Subcutaneous abdominal adipose tissue (tissue), 5 donors: ENCODE measurements around the gene TAS1R3.

Experiments used
- H3K27ac ChIP-seq: one replicate; pipeline ENCODE4 v1.7.0; 2013; ENCODE audit warnings: low read depth, mild to moderate bottlenecking, inconsistent platforms, low read length, moderate library complexity
- H3K27me3 ChIP-seq, 5 donors: one replicate each; pipeline ENCODE4 v1.7.0; 2013; ENCODE audit warnings: low read length in 5 of 5, inconsistent platforms in 1 of 5; ENCODE audit not compliant: control insufficient read depth in 5 of 5, insufficient read depth in 4 of 5
- H3K36me3 ChIP-seq, 5 donors: one replicate each; pipeline ENCODE4 v1.7.0; 2013; ENCODE audit warnings: low read length in 5 of 5; ENCODE audit not compliant: control insufficient read depth in 5 of 5, insufficient read depth in 5 of 5
- H3K4me1 ChIP-seq, 5 donors: one replicate each; pipeline ENCODE4 v1.7.0; 2013; ENCODE audit warnings: low read length in 5 of 5, mild to moderate bottlenecking in 3 of 5, moderate library complexity in 1 of 5; ENCODE audit not compliant: control insufficient read depth in 5 of 5, insufficient read depth in 5 of 5
- H3K4me3 ChIP-seq, 5 donors: one replicate each; pipeline ENCODE4 v1.7.0; 2013; ENCODE audit warnings: low read length in 5 of 5, low read depth in 1 of 5
- H3K9ac ChIP-seq, 5 donors: one replicate each; pipeline ENCODE4 v1.7.0; 2013; ENCODE audit warnings: low read length in 5 of 5, mild to moderate bottlenecking in 4 of 5, moderate library complexity in 3 of 5
- H3K9me3 ChIP-seq, 5 donors: one replicate each; pipeline ENCODE4 v1.7.0; 2013; ENCODE audit warnings: low read length in 5 of 5; ENCODE audit not compliant: control insufficient read depth in 5 of 5
- donor health status: healthy.
- donor health status: healthy.
- donor health status: healthy.
- donor health status: healthy.
- donor health status: healthy.

The TAS1R3 gene

DNA sequence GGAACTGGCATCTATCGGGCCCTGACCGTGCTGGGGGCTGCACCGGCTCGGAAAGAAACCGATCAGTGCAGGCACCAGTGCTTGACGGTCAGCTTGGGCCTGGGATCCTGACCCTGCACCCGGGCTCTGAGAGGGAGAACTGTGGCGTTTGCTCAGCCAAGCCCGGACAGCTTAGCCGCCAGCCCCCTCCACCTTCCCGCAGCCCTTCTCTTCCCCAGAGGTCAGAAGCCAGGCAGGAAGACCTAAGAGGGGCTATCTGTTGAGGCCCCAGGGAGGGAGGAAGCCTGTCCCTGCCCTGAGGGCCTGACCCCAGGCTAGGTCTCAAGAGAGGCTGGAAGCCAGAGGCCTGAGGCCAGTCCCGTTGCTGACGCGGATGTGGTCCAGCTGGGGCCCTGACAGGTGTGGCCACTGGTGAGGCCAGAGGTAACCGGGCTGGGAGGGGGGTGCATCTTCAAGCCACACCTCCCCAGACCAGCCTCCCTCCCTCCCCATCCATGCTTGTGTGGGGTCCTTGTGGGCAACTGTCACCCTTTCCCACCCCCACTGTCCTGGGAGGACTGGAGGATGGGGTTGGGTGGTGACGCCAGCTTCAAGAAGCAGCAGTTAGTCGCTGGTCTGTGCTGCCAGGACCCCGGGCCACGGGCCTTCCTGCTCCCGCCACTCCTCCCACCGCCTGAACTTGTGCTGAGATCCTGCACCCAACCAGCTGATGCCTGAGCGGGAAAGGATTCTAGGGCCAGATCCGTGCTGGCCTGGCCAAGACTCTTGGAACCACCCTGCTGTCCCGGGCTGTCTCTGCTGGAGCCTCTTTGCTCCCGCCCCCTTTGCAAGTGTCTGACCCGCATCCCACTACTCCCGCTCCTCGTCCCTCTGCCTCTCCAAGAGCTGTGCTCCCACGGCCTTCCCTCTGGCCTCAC lies 20.7 kb downstream of the TAS1R3 start:
- Histone ChIP-seq H3K4me3 (peak overlapping the region in 1 of 5 donors; percentile 2), H3K9ac (no peak overlapping the region), H3K9me3 (no peaks in the 10 kb centered on the region), H3K4me1 (peaks cover 8 to 62% (median 57%) of the 10 kb centered on the region in 5 donors), H3K36me3 (peaks cover 0 to 18% (median 15%) of the 10 kb centered on the region in 5 donors), H3K27me3 (peaks cover 0 to 11% (median 0%) of the 10 kb centered on the region in 5 donors), H3K27ac (no peak overlapping the region)

DNA sequence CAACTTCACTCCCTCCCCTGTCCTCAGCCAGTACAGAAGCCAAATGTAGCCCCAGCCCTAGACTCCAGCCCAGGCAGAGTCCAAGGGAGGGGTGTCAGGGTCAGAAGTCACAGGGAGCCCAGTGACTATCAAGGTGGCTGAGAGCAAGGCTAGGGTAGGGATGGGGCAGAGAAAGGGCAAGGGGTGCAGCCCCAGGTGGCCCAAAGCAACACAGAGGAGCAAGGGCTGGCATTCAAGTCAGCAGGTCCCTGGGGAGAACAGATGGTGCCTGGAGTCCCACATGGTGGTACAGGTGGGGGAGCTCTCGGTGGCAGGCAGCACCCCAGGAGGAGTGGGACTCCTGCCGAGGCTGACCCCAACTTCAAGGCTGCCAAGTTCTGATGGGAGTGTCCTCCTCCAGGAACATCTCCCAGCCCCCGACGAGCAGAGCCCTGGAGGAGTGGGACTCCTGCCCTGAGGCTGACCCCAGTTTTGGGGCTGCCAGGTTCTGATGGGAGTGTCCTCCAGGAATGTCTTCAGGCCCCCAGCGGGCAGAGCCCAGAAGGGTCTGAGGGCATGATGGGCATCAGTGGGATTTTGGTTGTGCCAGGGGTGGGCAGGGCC lies 21.8 kb downstream of the TAS1R3 start:
- Histone ChIP-seq H3K27ac (no peak overlapping the region), H3K9me3 (no peaks in the 10 kb centered on the region), H3K4me3 (peak overlapping the region in 1 of 5 donors; percentile 29), H3K9ac (peak overlapping the region in 1 of 5 donors; percentile 41), H3K27me3 (peaks cover 0 to 11% (median 0%) of the 10 kb centered on the region in 5 donors), H3K36me3 (peaks cover 0 to 18% (median 15%) of the 10 kb centered on the region in 5 donors), H3K4me1 (peaks cover 8 to 61% (median 54%) of the 10 kb centered on the region in 5 donors)

DNA sequence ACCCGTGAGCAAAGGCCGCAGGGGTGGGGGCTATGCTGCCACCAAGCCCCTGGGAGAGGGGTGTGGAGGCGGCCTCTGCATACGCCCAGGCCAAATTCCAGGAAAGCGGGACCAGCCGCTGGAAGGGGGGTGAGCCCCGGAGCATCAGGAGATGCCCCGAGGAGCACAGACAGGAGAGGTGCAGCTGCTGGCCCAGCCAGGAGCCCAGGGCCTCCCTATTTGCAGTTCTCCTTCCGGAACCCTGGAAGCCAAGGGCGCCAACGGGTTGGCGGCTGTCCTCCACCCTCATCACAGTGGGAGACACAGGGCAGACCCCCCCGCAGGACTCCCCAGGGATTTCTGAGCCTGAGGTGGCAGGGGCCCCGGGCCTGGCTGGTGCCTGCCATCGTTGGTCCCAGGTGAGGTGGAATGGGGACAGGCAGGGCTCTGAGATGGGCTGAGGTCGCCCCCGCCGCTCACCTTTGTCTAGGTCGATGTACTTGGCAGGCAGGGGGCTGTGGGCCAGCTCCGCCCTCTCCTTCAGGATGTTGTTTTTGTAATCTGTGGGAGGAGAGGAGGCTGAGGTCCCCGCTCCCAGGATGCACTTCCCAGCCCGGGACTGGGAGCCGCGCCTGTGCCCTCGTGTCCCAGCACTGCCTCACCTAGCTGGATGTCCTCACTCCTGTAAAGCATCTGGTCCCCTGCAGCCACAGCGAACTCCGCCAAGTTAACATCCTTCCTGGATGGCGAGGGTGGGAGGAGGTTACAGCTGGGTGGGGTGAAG lies 22.5 kb downstream of the TAS1R3 start:
- Histone ChIP-seq H3K27ac (no peak overlapping the region), H3K9me3 (no peaks in the 10 kb centered on the region), H3K27me3 (peaks cover 0 to 11% (median 0%) of the 10 kb centered on the region in 5 donors), H3K4me1 (peaks cover 8 to 61% (median 54%) of the 10 kb centered on the region in 5 donors), H3K36me3 (peaks cover 0 to 18% (median 15%) of the 10 kb centered on the region in 5 donors), H3K4me3 (no peak overlapping the region), H3K9ac (no peak overlapping the region)

DNA sequence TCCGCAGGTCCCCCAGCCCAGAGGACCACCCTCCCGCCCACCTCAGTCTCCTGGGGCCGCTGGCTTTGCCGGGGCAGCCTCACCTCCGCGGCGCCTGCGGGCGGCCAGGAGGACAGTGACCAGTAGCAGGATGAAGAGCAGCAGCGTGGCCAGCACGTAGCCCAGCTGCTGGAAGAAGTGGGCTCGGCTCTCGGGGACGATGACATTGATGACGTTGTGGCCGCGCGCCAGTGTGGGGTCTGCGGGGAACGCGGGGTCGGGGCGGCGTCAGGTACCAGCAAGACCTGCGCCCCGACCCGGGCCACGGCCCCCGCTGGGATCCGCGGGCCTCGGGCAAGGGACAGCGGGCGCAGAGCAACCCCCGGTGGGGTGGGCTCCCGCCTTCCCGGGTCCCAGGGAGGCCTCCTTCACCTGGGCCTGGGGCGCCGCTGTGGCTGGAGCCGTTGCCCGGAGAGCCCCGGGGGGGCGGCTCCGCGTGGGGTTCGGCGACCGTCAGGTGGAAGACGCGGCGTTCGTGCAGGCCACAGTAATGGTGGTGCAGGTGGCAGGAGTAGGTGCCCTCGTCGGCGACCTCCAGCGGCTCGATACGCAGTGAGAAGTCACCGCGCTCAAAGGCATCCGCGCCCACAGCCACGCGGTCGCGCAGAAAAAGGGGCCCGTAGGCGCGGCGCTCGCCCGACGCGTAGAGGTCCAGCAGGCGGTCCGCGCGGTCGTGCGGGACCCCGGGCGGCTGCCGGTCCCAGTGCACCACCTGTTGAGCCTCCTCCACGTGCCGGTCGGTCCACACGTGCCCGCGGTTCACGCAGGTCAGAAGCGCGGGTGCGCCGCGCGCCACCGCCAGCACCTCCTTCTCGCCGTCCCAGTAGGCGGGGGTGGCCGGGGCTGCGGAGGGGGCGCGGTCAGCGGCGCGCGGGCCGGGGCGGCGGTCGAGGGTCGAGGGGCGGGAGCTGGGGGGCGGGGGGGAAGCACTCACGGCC lies 23.5 kb downstream of the TAS1R3 start:
- peaks cover 8 to 68% (median 64%) of the 10 kb centered on the region in 5 donors for H3K4me1 ChIP-seq
- no peak overlapping the region for H3K9ac ChIP-seq
- H3K4me3 ChIP-seq: no peak overlapping the region
- no peak overlapping the region for H3K27ac ChIP-seq
- peaks cover 0 to 16% (median 0%) of the 10 kb centered on the region in 5 donors for H3K27me3 ChIP-seq
- no peaks in the 10 kb centered on the region for H3K9me3 ChIP-seq
- H3K36me3 ChIP-seq: peaks cover 0 to 18% (median 15%) of the 10 kb centered on the region in 5 donors

DNA sequence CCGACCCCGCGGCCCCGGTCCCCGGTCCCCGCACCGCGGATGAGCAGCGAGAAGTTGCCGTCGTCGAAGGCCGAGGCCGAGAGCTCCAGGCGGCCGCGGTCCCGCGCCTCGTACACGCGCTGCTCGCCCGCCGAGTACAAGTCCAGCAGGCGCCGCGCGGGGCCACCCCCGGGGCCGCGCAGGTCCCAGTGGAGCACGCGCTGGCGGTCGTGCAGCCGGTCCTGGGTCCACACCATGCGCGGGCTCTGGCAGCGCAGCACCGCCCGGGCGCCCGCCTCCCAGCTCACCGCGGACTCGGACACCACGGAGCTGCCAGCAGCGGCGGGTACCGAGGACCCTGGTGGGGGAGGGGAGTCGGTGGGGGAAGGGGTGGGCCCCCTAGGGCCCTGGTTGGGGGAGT lies 24.3 kb downstream of the TAS1R3 start:
- H3K9ac ChIP-seq: no peak overlapping the region
- H3K27ac ChIP-seq: no peak overlapping the region
- H3K9me3 ChIP-seq: no peaks in the 10 kb centered on the region
- no peak overlapping the region for H3K4me3 ChIP-seq
- peaks cover 0 to 16% (median 0%) of the 10 kb centered on the region in 5 donors for H3K27me3 ChIP-seq
- H3K4me1 ChIP-seq: peaks cover 8 to 76% (median 73%) of the 10 kb centered on the region in 5 donors
- peaks cover 0 to 18% (median 15%) of the 10 kb centered on the region in 5 donors for H3K36me3 ChIP-seq

DNA sequence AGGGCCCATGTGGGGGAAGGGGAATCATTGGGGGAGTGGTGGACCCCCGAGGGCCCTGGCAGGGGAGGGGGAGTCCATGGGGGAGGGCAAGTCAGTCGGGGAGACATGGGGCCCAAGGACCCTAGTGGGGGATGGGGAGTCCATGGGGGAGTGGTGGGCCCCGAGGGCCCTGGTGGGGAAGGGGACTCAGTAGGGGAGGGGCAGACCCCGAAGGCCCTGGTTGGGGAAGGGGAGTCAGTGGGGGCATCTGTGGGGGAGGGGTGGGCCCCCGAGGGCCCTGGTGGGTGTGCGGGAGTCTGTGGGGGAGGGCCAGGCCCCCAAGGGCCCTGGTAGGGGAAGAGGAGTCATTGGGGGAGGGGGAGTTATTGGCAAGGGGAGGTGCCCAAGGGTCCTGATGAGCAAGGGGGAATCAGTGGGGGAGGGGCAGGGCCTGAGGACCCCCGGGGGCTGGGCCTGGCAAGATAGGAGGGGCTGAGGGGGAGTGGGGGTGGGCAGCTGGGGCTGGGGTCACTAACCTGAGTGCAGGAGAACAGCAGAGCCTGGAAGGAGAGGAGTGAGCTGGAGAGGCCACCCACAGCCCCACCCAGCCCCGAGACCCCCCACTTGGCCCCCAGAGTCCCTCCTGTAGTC lies 25.2 kb downstream of the TAS1R3 start:
- peaks cover 10 to 85% (median 81%) of the 10 kb centered on the region in 5 donors for H3K4me1 ChIP-seq

DNA sequence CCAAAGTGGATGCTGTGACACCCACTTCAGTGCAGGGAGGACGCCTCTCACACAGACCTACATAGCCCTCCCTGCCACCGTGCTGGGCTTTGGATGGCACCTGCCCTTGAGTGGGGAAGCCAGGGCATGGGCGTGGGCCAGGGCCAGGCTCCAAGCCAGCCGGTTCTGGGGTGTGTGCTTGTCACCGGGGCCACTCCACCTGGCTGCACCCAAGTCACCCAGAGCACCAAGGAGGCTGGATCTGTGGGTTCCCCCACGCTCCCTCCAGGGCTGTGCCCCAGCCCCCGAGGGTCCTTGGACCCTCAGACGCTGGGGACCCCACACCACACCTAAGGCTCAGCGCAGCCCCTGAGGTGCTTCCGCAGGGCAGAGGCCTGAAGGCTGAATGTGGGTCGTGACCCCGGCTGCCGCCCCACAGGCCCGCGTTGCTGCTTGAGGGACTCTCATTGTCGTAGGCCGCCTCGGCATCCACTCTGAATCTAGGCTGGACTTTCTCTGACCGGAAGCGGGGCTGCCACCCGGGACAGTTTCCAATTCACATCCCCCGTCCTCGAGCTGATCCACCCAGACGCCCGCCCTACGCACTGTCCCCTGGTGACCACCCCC lies 25.8 kb downstream of the TAS1R3 start:
- Histone ChIP-seq H3K4me3 (peak overlapping the region in 4 of 5 donors; percentile 56 to 78 (median 73)), H3K27me3 (peaks cover 0 to 16% (median 0%) of the 10 kb centered on the region in 5 donors), H3K27ac (peak overlapping the region; percentile 84), H3K9me3 (no peaks in the 10 kb centered on the region), H3K4me1 (peaks cover 10 to 85% (median 81%) of the 10 kb centered on the region in 5 donors), H3K9ac (peak overlapping the region in 4 of 5 donors; percentile 70 to 84 (median 78)), H3K36me3 (peaks cover 0 to 18% (median 15%) of the 10 kb centered on the region in 5 donors)

More for the DNA sequence above, 25.2 kb downstream of the TAS1R3 start:
- Histone ChIP-seq H3K27me3 (peaks cover 0 to 16% (median 0%) of the 10 kb centered on the region in 5 donors), H3K4me3 (peak overlapping the region in 4 of 5 donors; percentile 56 to 78 (median 73)), H3K9me3 (no peaks in the 10 kb centered on the region), H3K9ac (no peak overlapping the region), H3K27ac (peak overlapping the region; percentile 84), H3K36me3 (peaks cover 0 to 18% (median 15%) of the 10 kb centered on the region in 5 donors)

DNA sequence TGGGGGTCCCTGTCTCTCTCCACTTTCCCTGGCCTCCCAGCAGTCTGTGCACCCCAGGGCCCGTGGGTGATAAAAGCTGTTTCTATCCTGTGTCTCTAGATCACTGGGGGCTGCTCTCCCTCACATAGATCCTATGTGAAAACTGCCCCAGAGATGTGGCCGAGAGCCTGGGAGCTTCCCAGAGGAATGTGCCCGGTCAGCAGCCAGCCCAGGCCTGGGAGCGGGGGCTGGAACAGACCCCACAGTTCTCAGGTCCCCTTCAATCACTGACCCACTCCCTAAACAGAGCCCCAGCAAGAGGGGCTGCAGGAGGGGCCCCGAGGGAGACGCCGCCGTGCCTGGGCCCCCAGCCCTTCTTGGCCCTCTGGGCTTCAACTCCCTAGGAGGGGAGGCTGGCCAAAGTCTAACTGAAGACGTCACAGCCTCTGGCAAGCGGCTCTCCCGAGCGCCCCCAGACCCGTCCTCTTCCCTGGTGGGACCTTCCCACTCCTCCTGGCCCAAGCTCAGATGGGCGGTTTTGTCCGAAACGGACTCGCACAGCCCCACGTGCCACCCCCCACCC lies 26.9 kb downstream of the TAS1R3 start:
- Histone ChIP-seq H3K4me1 (peaks cover 3 to 79% (median 76%) of the 10 kb centered on the region in 5 donors), H3K9me3 (no peaks in the 10 kb centered on the region), H3K9ac (peak overlapping the region; percentile 48 to 84 (median 74)), H3K4me3 (peak overlapping the region; percentile 56 to 84 (median 75)), H3K27me3 (peaks cover 0 to 16% (median 0%) of the 10 kb centered on the region in 5 donors), H3K36me3 (peaks cover 0 to 14% (median 14%) of the 10 kb centered on the region in 5 donors), H3K27ac (peak overlapping the region; percentile 84)
